Choroid plexus epithelial cell (primary cell): Measurements from ENCODE around the gene DLL1.

Experiments
- DNase-seq: peaks from one replicate; pipeline ENCODE4 v3.0.0-alpha.2; 2010; ENCODE audit warnings: low read depth
- H3K4me3 ChIP-seq: 2 replicates; pipeline ENCODE4 v1.5.1; 2011; ENCODE audit warnings: low read depth, mild to moderate bottlenecking, control low read depth, low read length, moderate library complexity
- CTCF ChIP-seq: conservative IDR thresholded peaks from 2 replicates; pipeline ENCODE4 v1.5.1; 2011; ENCODE audit warnings: low read depth, mild to moderate bottlenecking, control low read depth, inconsistent platforms, low read length, moderate library complexity

Gene DLL1

DNA sequence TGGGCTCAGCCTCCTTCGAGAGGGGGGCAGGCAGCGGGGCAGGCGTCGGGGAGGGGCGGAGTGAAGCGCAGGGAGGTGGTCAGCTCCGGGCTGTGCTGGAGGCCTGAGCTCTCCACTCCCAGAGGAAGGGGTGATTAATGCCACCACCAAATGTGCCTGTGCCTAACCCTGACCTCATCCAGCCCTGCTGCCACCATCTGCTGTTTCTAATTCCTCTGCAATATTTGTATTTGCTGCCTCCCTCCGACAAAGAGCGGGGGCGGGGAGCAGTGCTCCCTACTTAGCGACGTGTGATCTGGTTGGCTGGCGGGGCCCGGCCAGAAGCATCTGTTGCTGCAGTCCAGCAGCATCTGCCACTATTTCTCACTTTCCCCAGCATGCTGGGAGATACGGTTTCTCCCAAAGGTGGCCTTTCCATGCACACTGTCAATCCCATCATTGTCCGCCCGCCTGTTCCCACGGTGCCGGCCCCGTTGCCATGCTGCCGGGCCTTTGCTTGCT, 47.0 kb downstream of the DLL1 start:
- H3K4me3 ChIP-seq = no peak overlapping the region
- DNase-seq = peak; percentile 26
- no peak for TF ChIP-seq CTCF

- no peak overlapping the region for H3K4me3 ChIP-seq
- DNase-seq = no peak
- TF ChIP-seq CTCF = no peak
Measured at GRCh38 chr6:170243386-170243785, 47.5 kb downstream of the DLL1 start.

DNA sequence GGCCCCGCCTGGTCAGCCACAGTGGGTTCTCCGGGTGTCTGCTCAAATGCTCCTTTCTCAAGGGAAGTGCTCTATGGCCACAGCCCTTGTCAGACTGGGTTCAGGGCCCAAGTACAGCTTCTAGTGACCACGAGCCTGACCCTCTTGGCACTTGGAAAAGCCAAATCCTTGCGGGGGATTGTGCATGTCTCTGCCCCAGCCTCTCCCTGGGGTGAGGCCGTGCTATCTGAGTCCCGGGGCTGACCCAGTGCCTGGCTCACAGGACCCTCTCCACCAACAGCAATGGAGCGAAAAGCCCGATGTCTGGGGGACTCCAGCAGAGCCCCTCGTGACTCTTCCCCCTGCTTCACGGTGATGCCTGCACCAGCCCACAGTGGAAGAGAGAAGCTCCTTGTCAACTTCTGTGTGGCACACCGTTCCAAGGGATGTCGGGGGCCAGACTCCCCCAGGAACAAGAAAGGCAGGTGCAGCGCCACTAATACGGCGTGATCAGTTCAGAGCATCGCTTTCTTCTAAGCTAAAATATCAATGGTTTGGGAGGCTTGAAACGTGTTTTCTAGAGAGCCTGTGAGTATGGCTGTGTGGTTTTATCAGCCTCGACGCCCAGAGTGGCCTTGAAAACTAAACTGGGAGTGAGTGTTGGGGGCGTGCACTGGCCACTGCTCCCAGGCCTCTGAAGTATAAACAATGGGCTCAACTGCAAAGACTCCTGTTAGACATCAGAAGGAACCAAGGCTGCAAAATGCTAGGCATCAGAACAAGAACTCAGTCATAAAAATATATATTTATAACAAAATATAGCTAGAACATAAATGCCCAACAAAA, 51.9 kb downstream of the DLL1 start:
- no peak for TF ChIP-seq CTCF
- H3K4me3 ChIP-seq = no peak overlapping the region
- no peak for DNase-seq

DNA sequence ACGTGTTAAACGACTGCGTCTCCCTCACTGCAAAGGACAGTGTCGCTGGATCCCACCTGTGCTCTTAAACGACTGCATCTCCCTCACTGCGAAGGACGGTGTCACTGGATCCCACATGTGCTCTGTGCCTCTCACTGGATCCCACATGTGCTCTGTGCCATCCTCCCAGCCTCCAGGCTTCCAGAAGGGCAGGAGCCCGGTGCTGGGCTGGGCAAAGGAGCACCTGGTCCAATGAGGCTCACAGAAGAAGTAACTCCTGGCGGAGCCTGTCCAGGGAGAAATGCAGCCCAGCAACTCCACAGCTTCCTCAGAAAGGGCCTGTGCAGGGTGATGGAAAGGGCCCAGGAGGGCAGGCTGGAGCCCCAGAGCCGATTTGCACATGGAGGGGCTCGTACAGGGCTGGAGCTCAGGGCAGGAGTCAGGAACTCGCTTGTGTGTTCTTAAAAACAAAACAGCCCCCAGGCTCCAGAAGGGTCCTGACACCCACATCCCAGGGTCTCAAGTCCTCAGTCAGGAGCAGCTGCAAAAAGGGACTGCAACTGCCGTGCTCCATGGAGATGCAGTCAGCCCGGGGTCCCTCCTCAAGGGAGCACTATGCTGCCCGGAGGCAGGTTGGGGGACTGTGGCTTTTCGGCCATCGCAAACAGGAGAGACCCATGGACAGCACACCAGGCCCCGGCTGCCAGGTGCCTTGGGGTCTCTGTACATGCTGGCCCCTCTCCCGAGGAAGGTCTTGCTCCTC, 52.7 kb downstream of the DLL1 start:
- no peak for TF ChIP-seq CTCF
- DNase-seq = no peak

GRCh38 chr6:170236131-170236836, 54.6 kb downstream of the DLL1 start:
- H3K4me3 ChIP-seq = no peak overlapping the region
- no peak for TF ChIP-seq CTCF
- DNase-seq = no peak

More for the DNA sequence above, 52.7 kb downstream of the DLL1 start:
- H3K4me3 ChIP-seq = no peak overlapping the region

DNA sequence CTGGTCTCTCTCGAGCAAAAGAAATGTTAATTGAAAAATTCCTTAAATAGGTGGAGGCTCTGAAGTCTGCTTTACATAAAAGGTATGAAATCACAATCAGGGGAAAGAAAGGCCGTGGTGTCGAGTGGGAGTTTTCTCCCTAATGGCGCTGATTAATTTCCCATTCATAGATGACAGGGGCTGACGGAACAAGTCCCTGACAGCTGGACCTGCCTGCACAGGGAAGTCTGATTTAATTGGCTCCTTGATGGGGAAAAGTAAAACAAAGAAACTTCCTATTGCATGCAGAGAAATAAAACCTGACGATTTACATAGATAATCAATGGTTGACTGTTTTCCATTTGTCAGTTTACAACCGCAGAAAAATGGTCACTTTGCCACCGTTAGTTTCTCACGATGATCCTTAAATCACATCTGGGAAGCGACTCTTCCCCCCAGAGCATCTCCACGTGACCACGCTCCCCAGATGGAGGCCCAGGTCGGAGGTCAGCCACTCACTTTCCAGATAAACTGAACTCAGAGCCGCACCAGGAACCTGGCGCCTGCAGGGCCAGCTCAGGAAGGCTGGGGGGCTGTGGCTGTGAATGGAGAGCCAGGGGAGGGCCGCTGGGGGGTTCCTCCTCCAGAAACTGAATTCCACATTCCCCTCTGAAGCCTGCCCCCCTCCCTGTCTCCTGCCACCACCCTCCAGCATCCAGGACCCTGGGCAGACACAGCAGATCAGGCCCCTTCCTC, 55.3 kb downstream of the DLL1 start:
- H3K4me3 ChIP-seq = no peak overlapping the region
- no peak for TF ChIP-seq CTCF
- no peak for DNase-seq
